ENCODE results near the gene ZACN.

ZACN gene

GRCh38 chr17:76079535-76079955, 563 bp downstream of the ZACN start:
- TF ChIP-seq REST (IDR thresholded peaks at IDR 0.05; ENCODE audit: insufficient read depth in 1 of 2, low read depth in 2 of 2, low read length in 2 of 2) (no peak), POLR2AphosphoS5 (IDR thresholded peaks at IDR 0.05; ENCODE audit: low read depth, low read length) (0 out of 2 replicates have a peak, but pooled peaks have one; percentile 9)

- TF ChIP-seq FOXP2 (optimal IDR thresholded peaks at IDR 0.05; ENCODE audit: borderline replicate concordance, extremely low read depth, extremely low read length, insufficient read depth) = no peak
- no peak for TF ChIP-seq TAF1 (IDR thresholded peaks at IDR 0.05; ENCODE audit: borderline replicate concordance, insufficient read depth, low read length)
- TF ChIP-seq REST (IDR thresholded peaks at IDR 0.05; ENCODE audit: insufficient read depth in 1 of 2, low read depth in 2 of 2, low read length in 2 of 2) = no peak
- TF ChIP-seq POLR2AphosphoS5 (IDR thresholded peaks at IDR 0.05; ENCODE audit: low read depth, low read length) = 0 out of 2 replicates have a peak, but pooled peaks have one; percentile 14
- TF ChIP-seq SIN3A (IDR thresholded peaks at IDR 0.05; ENCODE audit: borderline replicate concordance, insufficient read depth, low read length) = no peak
Observed at GRCh38 chr17:76079956-76080767, 1.2 kb downstream of the ZACN start.

- TF ChIP-seq REST (IDR thresholded peaks at IDR 0.05; ENCODE audit: insufficient read depth in 1 of 2, low read depth in 2 of 2, low read length in 2 of 2) (no peak), SIN3A (IDR thresholded peaks at IDR 0.05; ENCODE audit: borderline replicate concordance, insufficient read depth, low read length) (no peak), FOXP2 (optimal IDR thresholded peaks at IDR 0.05; ENCODE audit: borderline replicate concordance, extremely low read depth, extremely low read length, insufficient read depth) (no peak), POLR2AphosphoS5 (IDR thresholded peaks at IDR 0.05; ENCODE audit: low read depth, low read length) (no peak), TAF1 (IDR thresholded peaks at IDR 0.05; ENCODE audit: borderline replicate concordance, insufficient read depth, low read length) (no peak)
Observed at GRCh38 chr17:76080768-76081287, 1.8 kb downstream of the ZACN start.

GRCh38 chr17:76081295-76082210, 2.6 kb downstream of the ZACN start:
- no peak for TF ChIP-seq REST (IDR thresholded peaks at IDR 0.05; ENCODE audit: insufficient read depth in 1 of 2, low read depth in 2 of 2, low read length in 2 of 2)
- TF ChIP-seq POLR2AphosphoS5 (IDR thresholded peaks at IDR 0.05; ENCODE audit: low read depth, low read length) = no peak
- no peak for TF ChIP-seq TAF1 (IDR thresholded peaks at IDR 0.05; ENCODE audit: borderline replicate concordance, insufficient read depth, low read length)
- TF ChIP-seq FOXP2 (optimal IDR thresholded peaks at IDR 0.05; ENCODE audit: borderline replicate concordance, extremely low read depth, extremely low read length, insufficient read depth) = no peak
- no peak for TF ChIP-seq SIN3A (IDR thresholded peaks at IDR 0.05; ENCODE audit: borderline replicate concordance, insufficient read depth, low read length)
